Panc1 (cell line): Measurements from ENCODE around the gene MDFI. TPM values are rescaled to one million over a fixed set of nuclear protein-coding genes. Genes with fewer than 3 reads are reported as not detected.

Experiments
- ATAC-seq: fragments of 200-7000 bp; cut with Tn5 transposase; 2 replicates; pipeline ENCODE4 v1.9.1; 2020; ENCODE audit warnings: mild to moderate bottlenecking, moderate library complexity
- BruUV-seq: library from RNA; stranded (reverse); fragments of 400-500 nt; replicated peaks from 2 replicates; lab custom pipeline; 2021; lab: Mats Ljungman, UMichigan
- CTCF ChIA-PET: fragments of 300-600 bp; sonication (Branson Sonifier 250); formaldehyde crosslinking; loops from one replicate; lab custom pipeline; 2022; ENCODE audit warnings: antibody characterized with exemption; lab: Charles Lee
- POLR2A ChIA-PET: fragments of 300-600 bp; sonication (Branson Sonifier 250); formaldehyde crosslinking; loops from one replicate; lab custom pipeline; 2022; ENCODE audit warnings: antibody characterized with exemption; lab: Charles Lee
- DNase-seq: peaks from one replicate; pipeline ENCODE4 v3.0.0-alpha.2; 2010; ENCODE audit warnings: low read depth, low spot score
- H3K27ac ChIP-seq: 2 replicates; pipeline ENCODE4 v1.5.1; 2011; ENCODE audit warnings: mild to moderate bottlenecking, low read length, inconsistent platforms
- H3K27me3 ChIP-seq: fragments of 200-500 bp; sonication (Bioruptor generic); 2 replicates; pipeline ENCODE4 v1.6.0; 2014; ENCODE audit warnings: low read length, inconsistent platforms; ENCODE audit not compliant: control insufficient read depth, insufficient read depth
- H3K36me3 ChIP-seq: fragments of 200-500 bp; sonication (Bioruptor generic); 2 replicates; pipeline ENCODE4 v1.5.1; 2014; ENCODE audit warnings: inconsistent platforms, mild to moderate bottlenecking, low read length, moderate library complexity; ENCODE audit not compliant: control insufficient read depth, insufficient read depth
- H3K4me1 ChIP-seq: 2 replicates; pipeline ENCODE4 v1.5.1; 2011; ENCODE audit warnings: inconsistent platforms, mild to moderate bottlenecking, low read length, moderate library complexity; ENCODE audit not compliant: control insufficient read depth, insufficient read depth
- H3K4me3 ChIP-seq, 2 experiments: 2 replicates each; pipeline ENCODE4 v1.5.1; 2011 to 2012; ENCODE audit warnings: low read depth in 2 of 2, low read length in 2 of 2, mild to moderate bottlenecking in 2 of 2, inconsistent platforms in 1 of 2, moderate library complexity in 1 of 2
- H3K9me3 ChIP-seq: fragments of 200-500 bp; sonication (Bioruptor generic); 2 replicates; pipeline ENCODE4 v1.5.1; 2014; ENCODE audit warnings: low read depth, mild to moderate bottlenecking, inconsistent platforms, low read length, moderate library complexity; ENCODE audit not compliant: control insufficient read depth, insufficient read depth
- CTCF ChIP-seq: fragments of 450-650 bp; IDR thresholded peaks from 2 replicates; pipeline ENCODE4 v1.5.1; 2017; ENCODE audit warnings: mild to moderate bottlenecking
- POLR2AphosphoS5 ChIP-seq: IDR thresholded peaks from 2 replicates; pipeline ENCODE4 v1.6.1; 2012; ENCODE audit warnings: mild to moderate bottlenecking, low read depth, low read length, moderate library complexity
- REST ChIP-seq, 2 experiments: IDR thresholded peaks; 2 replicates each; pipeline ENCODE4 v1.6.1; 2011 to 2012; ENCODE audit warnings: low read depth in 2 of 2, control low read depth in 1 of 2, low read length in 1 of 2, mild to moderate bottlenecking in 1 of 2, moderate library complexity in 1 of 2; ENCODE audit not compliant: insufficient read depth in 1 of 2
- SIN3A ChIP-seq: IDR thresholded peaks from 2 replicates; pipeline ENCODE4 v1.6.1; 2012; ENCODE audit warnings: low read depth, mild to moderate bottlenecking, low read length, moderate library complexity, borderline replicate concordance; ENCODE audit not compliant: insufficient read depth
- TCF7L2 ChIP-seq: IDR thresholded peaks from 2 replicates; pipeline ENCODE4 v1.6.1; 2011; ENCODE audit warnings: mild to moderate bottlenecking, low read depth, low read length, inconsistent platforms
- in situ Hi-C: cut with HindIII; loops from 2 replicates; pipeline ENCODE4 v1.10.0; 2016; ENCODE audit warnings: low sequenced_read_pairs, low pct_unique_long_range_greater_than_20kb
- intact Hi-C: fragments of 100-400 bp; cut with micrococcal nuclease; formaldehyde crosslinking; loops from one replicate; pipeline ENCODE4 v1.10.0; 2022; ENCODE audit not compliant: unreplicated experiment
- total RNA-seq: library from RNA; stranded (reverse); gene quantifications from one replicate; pipeline ENCODE4 v1.2.1, GENCODE V29; 2021; ENCODE audit not compliant: unreplicated experiment

Gene MDFI
- total RNA-seq, 1 experiment from 2014 or later = 0.54 TPM

GRCh38 chr6:41624621-41625380 lies 13.5 kb upstream of the MDFI start:
- ChIA-PET CTCF (no interaction called here), POLR2A (interaction anchor here (0.6 to 1.2 kb wide), 2 partner anchors 57 to 683 kb away, joined by 3 to 6 read pairs; no protein-coding TSS in a partner anchor)
- DNase-seq = no peak
- intact Hi-C loops (no loop called here), in situ Hi-C loops (no loop called here)
- no TSS peak for BruUV-seq
- Histone ChIP-seq H3K4me3 (no peak overlapping the region), H3K9me3 (peaks cover 3% of the 10 kb centered on the region; the same call in 1 of the 2 replicates), H3K36me3 (no peaks in the 10 kb centered on the region), H3K27me3 (no peaks in the 10 kb centered on the region), H3K4me1 (no peaks in the 10 kb centered on the region), H3K27ac (no peak overlapping the region)
- TF ChIP-seq REST (IDR thresholded peaks at IDR 0.05; ENCODE audit: insufficient read depth in 1 of 2, low read depth in 2 of 2, low read length in 1 of 2) (no peak), POLR2AphosphoS5 (no peak), CTCF (no peak), TCF7L2 (no peak), SIN3A (no peak)
- ATAC-seq = no peak

GRCh38 chr6:41625442-41625841 lies 12.8 kb upstream of the MDFI start:
- no peak for ATAC-seq
- no TSS peak for BruUV-seq
- ChIA-PET POLR2A (interaction anchor here (0.6 to 1.2 kb wide), 3 partner anchors 8 to 682 kb away, joined by 3 to 6 read pairs (median 4); no protein-coding TSS in a partner anchor), CTCF (no interaction called here)
- DNase-seq = no peak
- Histone ChIP-seq H3K27me3 (no peaks in the 10 kb centered on the region), H3K27ac (no peak overlapping the region), H3K4me3 (no peak overlapping the region), H3K9me3 (peaks cover 3% of the 10 kb centered on the region; the same call in 1 of the 2 replicates), H3K36me3 (no peaks in the 10 kb centered on the region), H3K4me1 (no peaks in the 10 kb centered on the region)
- TF ChIP-seq CTCF = no peak
- TF ChIP-seq POLR2AphosphoS5 = no peak
- no peak for TF ChIP-seq SIN3A
- TF ChIP-seq REST (IDR thresholded peaks at IDR 0.05; ENCODE audit: insufficient read depth in 1 of 2, low read depth in 2 of 2, low read length in 1 of 2) = no peak
- no peak for TF ChIP-seq TCF7L2
- in situ Hi-C loops = no loop called here
- intact Hi-C loops = no loop called here
